Measurements from ENCODE around the gene SCEL. TPM values are rescaled to one million over a fixed set of nuclear protein-coding genes. Genes with fewer than 3 reads are reported as not detected.

SCEL gene
- total and polyA plus RNA-seq, 2 experiments from 2014 or later: not detected

DNA sequence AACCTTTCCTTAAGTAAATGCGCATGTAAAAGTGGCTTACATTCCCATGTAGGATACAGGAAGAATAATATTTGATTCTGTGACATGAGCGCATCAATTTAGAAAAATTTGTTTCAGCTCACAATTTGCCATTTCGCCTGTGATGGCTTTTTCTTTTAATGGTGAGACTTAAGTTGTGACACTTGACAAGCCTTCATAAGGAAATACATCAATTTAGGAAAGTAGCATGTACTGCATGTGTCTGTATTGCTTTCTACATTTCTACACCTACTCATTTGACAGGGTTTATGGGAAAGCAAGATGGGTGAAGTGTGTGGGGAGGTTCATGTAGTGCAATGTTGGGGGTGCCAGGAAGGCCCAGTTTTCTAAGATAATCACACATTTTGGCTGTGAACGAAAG lies 12.1 kb upstream of the SCEL start:
- Histone ChIP-seq H3K4me1 (ENCODE audit: insufficient read depth) (0 out of 2 replicates have a peak, but pooled peaks cover 6% of the 10 kb centered on the region), H3K4me3 (no peak overlapping the region), H3K79me2 (replicated peaks; ENCODE audit: insufficient read depth) (no peaks in the 10 kb centered on the region), H3K36me3 (ENCODE audit: insufficient read depth) (no peaks in the 10 kb centered on the region), H2AFZ (no peak overlapping the region), H4K20me1 (replicated peaks; ENCODE audit: insufficient read depth) (no peaks in the 10 kb centered on the region), H3K27me3 (ENCODE audit: insufficient read depth) (no peaks in the 10 kb centered on the region), H3F3A (replicated peaks; ENCODE audit: low read depth) (no peaks in the 10 kb centered on the region), H3K4me2 (no peak overlapping the region), H3K9me2 (ENCODE audit: insufficient read depth) (no peaks in the 10 kb centered on the region; the same call in 1 of the 2 replicates), H3K27ac (ENCODE audit: low read depth) (no peak overlapping the region)
- no peaks in the 10 kb centered on the region for H3K36me3 Mint-ChIP-seq (ENCODE audit: low read depth)
- no peaks in the 10 kb centered on the region for H3K27me3 Mint-ChIP-seq (ENCODE audit: insufficient read depth, low read depth, poor library complexity)
- no peak overlapping the region for H3K4me3 Mint-ChIP-seq
- H3K4me1 Mint-ChIP-seq: peaks cover 13% of the 10 kb centered on the region
- H3K9me3 Mint-ChIP-seq: no peaks in the 10 kb centered on the region; the same call in 2 of the 3 replicates
- ATAC-seq: no peak
- no peak for DNase-seq (ENCODE audit: low spot score)
- H3K27ac Mint-ChIP-seq: no peak overlapping the region
- TF ChIP-seq CREB1 (CRISPR knock-in tag; IDR thresholded peaks at IDR 0.05; ENCODE audit: low read depth) (no peak), EZH2 (IDR thresholded peaks at IDR 0.05; ENCODE audit: low read depth, unreplicated experiment) (no peak), ZNF331 (CRISPR knock-in tag; IDR thresholded peaks at IDR 0.05; ENCODE audit: low read depth) (no peak), JUNB (IDR thresholded peaks at IDR 0.05; ENCODE audit: unreplicated experiment) (no peak), ZNF114 (CRISPR knock-in tag; IDR thresholded peaks at IDR 0.05) (no peak)
- TF ChIP-seq, protein P1, sequence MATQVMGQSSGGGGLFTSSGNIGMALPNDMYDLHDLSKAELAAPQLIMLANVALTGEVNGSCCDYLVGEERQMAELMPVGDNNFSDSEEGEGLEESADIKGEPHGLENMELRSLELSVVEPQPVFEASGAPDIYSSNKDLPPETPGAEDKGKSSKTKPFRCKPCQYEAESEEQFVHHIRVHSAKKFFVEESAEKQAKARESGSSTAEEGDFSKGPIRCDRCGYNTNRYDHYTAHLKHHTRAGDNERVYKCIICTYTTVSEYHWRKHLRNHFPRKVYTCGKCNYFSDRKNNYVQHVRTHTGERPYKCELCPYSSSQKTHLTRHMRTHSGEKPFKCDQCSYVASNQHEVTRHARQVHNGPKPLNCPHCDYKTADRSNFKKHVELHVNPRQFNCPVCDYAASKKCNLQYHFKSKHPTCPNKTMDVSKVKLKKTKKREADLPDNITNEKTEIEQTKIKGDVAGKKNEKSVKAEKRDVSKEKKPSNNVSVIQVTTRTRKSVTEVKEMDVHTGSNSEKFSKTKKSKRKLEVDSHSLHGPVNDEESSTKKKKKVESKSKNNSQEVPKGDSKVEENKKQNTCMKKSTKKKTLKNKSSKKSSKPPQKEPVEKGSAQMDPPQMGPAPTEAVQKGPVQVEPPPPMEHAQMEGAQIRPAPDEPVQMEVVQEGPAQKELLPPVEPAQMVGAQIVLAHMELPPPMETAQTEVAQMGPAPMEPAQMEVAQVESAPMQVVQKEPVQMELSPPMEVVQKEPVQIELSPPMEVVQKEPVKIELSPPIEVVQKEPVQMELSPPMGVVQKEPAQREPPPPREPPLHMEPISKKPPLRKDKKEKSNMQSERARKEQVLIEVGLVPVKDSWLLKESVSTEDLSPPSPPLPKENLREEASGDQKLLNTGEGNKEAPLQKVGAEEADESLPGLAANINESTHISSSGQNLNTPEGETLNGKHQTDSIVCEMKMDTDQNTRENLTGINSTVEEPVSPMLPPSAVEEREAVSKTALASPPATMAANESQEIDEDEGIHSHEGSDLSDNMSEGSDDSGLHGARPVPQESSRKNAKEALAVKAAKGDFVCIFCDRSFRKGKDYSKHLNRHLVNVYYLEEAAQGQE (IDR thresholded peaks at IDR 0.05; ENCODE audit: unreplicated experiment): no peak
- TF ChIP-seq, protein P2, sequence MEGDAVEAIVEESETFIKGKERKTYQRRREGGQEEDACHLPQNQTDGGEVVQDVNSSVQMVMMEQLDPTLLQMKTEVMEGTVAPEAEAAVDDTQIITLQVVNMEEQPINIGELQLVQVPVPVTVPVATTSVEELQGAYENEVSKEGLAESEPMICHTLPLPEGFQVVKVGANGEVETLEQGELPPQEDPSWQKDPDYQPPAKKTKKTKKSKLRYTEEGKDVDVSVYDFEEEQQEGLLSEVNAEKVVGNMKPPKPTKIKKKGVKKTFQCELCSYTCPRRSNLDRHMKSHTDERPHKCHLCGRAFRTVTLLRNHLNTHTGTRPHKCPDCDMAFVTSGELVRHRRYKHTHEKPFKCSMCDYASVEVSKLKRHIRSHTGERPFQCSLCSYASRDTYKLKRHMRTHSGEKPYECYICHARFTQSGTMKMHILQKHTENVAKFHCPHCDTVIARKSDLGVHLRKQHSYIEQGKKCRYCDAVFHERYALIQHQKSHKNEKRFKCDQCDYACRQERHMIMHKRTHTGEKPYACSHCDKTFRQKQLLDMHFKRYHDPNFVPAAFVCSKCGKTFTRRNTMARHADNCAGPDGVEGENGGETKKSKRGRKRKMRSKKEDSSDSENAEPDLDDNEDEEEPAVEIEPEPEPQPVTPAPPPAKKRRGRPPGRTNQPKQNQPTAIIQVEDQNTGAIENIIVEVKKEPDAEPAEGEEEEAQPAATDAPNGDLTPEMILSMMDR (conservative IDR thresholded peaks at IDR 0.05; ENCODE audit: low read depth in 2 of 2): no peak
- TF ChIP-seq, protein P3, sequence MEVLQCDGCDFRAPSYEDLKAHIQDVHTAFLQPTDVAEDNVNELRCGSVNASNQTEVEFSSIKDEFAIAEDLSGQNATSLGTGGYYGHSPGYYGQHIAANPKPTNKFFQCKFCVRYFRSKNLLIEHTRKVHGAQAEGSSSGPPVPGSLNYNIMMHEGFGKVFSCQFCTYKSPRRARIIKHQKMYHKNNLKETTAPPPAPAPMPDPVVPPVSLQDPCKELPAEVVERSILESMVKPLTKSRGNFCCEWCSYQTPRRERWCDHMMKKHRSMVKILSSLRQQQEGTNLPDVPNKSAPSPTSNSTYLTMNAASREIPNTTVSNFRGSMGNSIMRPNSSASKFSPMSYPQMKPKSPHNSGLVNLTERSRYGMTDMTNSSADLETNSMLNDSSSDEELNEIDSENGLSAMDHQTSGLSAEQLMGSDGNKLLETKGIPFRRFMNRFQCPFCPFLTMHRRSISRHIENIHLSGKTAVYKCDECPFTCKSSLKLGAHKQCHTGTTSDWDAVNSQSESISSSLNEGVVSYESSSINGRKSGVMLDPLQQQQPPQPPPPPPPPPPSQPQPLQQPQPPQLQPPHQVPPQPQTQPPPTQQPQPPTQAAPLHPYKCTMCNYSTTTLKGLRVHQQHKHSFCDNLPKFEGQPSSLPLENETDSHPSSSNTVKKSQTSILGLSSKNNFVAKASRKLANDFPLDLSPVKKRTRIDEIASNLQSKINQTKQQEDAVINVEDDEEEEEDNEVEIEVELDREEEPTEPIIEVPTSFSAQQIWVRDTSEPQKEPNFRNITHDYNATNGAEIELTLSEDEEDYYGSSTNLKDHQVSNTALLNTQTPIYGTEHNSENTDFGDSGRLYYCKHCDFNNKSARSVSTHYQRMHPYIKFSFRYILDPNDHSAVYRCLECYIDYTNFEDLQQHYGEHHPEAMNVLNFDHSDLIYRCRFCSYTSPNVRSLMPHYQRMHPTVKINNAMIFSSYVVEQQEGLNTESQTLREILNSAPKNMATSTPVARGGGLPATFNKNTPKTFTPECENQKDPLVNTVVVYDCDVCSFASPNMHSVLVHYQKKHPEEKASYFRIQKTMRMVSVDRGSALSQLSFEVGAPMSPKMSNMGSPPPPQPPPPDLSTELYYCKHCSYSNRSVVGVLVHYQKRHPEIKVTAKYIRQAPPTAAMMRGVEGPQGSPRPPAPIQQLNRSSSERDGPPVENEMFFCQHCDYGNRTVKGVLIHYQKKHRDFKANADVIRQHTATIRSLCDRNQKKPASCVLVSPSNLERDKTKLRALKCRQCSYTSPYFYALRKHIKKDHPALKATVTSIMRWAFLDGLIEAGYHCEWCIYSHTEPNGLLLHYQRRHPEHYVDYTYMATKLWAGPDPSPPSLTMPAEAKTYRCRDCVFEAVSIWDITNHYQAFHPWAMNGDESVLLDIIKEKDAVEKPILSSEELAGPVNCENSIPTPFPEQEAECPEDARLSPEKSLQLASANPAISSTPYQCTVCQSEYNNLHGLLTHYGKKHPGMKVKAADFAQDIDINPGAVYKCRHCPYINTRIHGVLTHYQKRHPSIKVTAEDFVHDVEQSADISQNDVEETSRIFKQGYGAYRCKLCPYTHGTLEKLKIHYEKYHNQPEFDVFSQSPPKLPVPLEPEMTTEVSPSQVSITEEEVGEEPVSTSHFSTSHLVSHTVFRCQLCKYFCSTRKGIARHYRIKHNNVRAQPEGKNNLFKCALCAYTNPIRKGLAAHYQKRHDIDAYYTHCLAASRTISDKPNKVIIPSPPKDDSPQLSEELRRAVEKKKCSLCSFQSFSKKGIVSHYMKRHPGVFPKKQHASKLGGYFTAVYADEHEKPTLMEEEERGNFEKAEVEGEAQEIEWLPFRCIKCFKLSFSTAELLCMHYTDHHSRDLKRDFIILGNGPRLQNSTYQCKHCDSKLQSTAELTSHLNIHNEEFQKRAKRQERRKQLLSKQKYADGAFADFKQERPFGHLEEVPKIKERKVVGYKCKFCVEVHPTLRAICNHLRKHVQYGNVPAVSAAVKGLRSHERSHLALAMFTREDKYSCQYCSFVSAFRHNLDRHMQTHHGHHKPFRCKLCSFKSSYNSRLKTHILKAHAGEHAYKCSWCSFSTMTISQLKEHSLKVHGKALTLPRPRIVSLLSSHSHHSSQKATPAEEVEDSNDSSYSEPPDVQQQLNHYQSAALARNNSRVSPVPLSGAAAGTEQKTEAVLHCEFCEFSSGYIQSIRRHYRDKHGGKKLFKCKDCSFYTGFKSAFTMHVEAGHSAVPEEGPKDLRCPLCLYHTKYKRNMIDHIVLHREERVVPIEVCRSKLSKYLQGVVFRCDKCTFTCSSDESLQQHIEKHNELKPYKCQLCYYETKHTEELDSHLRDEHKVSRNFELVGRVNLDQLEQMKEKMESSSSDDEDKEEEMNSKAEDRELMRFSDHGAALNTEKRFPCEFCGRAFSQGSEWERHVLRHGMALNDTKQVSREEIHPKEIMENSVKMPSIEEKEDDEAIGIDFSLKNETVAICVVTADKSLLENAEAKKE (CRISPR knock-in tag; IDR thresholded peaks at IDR 0.05): no peak
- TF ChIP-seq, protein P4, sequence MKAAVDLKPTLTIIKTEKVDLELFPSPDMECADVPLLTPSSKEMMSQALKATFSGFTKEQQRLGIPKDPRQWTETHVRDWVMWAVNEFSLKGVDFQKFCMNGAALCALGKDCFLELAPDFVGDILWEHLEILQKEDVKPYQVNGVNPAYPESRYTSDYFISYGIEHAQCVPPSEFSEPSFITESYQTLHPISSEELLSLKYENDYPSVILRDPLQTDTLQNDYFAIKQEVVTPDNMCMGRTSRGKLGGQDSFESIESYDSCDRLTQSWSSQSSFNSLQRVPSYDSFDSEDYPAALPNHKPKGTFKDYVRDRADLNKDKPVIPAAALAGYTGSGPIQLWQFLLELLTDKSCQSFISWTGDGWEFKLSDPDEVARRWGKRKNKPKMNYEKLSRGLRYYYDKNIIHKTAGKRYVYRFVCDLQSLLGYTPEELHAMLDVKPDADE (IDR thresholded peaks at IDR 0.05): no peak
